GM19240 (cell line): ENCODE results near the gene DTWD2.
"Not testable (repeated sequence)": the region's sequence is repeated elsewhere in the genome, so short reads cannot be mapped to it uniquely, and the experiment has no call there.

ENCODE experiments used
- DNase-seq: peaks from one replicate; pipeline ENCODE4 v3.0.0; 2011; ENCODE audit warnings: low spot score; ENCODE audit not compliant: insufficient read length

The DTWD2 gene

DNA sequence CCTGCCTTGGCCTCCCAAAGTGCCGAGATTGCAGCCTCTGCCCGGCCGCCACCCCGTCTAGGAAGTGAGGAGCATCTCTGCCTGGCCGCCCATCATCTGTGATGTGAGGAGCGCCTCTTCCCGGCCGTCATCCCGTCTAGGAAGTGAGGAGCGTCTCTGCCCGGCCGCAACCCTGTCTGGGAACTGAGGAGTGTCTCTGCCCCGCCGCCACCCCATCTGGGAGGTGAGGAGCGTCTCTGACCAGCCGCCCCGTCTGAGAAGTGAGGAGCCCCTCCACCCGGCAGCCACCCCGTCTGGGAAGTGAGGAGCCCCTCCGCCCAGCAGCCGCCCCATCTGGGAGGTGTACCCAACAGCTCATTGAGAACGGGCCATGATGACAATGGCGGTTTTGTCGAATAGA, 10.5 kb upstream of the DTWD2 start:
- DNase-seq, result not testable (repeated sequence)

DNA sequence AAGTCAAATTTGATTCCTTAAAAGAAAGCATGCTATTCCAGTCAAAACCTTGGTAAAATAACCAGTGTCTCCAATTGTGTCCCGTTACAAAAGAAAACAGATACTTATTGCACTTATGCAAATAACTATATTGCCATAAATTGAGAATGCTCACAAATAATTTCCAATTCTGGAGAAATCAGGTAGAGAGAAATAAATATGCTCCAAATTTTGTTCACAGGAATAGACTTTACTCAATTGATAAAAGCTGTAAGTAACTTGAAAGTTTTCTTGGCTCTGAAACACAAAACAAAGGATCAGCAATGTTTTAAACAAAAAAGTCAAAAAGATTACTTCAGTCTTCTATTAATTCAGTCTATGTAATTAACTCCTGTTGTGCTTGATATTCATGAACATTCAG, 7.8 kb upstream of the DTWD2 start:
- DNase-seq, result no peak

DNA sequence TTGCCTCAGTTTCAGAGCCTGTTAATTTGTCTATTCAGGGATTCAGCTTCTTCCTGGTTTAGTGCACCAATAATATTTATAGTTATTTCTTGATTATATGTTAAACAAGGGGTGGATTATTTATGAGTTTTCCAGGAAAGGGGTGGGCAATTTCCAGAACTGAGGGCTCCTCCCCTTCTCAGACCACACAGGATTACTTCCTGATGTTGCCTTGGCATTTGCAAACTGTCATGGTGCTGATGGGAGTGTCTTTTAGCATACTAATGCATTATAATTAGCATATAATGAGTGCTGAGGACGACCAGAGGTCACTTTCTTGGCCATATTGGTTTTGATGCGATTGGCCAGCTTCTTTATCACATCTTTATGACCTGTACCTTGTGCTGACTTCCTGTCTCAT, 6.2 kb upstream of the DTWD2 start:
- DNase-seq, result no peak

DNA sequence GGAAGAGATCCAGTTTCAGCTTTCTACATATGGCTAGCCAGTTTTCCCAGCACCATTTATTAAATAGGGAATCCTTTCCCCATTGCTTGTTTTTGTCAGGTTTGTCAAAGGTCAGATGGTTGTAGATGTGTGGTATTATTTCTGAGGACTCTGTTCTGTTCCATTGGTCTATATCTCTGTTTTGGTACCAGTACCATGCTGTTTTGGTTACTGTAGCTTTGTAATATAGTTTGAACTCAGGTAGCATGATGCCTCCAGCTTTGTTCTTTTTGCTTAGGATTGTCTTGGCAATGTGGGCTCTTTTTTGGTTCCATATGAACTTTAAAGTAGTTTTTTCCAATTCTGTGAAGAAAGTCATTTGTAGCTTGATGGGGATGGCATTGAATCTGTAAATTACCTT, 4.8 kb upstream of the DTWD2 start:
- not testable (repeated sequence) for DNase-seq

GRCh38 chr5:118992055-118992454, 3.7 kb upstream of the DTWD2 start:
- DNase-seq, result not testable (repeated sequence)

- DNase-seq, result no peak
Observed at GRCh38 chr5:118990582-118990981, 2.2 kb upstream of the DTWD2 start.

GRCh38 chr5:118989816-118990215, 1.5 kb upstream of the DTWD2 start:
- no peak for DNase-seq

GRCh38 chr5:118988866-118989180, 476 bp upstream of the DTWD2 start:
- no peak for DNase-seq

- DNase-seq, result no peak
Observed at GRCh38 chr5:118984602-118985001, 3.7 kb downstream of the DTWD2 start.

GRCh38 chr5:118981783-118982182, 6.6 kb downstream of the DTWD2 start:
- DNase-seq, result no peak

DNA sequence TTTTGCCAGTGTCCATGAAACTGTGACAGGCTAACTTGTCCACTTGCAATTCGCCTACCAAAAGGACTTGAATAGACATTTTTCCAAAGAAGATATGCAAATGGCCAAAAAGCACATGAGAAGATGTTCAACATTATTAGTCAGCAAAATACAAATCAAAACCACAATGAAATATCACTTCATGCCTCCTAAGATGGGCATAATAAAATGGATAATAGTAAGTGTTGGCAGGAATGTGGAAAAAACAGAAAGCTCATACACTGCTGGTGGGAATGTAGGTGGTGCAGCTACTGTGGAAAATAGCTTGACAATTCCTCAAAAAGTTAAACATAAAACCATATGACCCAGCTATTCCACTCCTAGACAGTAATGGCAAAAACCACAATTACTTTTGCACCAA, 7.9 kb downstream of the DTWD2 start:
- DNase-seq, result no peak

GRCh38 chr5:118980017-118980416, 8.3 kb downstream of the DTWD2 start:
- DNase-seq, result no peak

DNA sequence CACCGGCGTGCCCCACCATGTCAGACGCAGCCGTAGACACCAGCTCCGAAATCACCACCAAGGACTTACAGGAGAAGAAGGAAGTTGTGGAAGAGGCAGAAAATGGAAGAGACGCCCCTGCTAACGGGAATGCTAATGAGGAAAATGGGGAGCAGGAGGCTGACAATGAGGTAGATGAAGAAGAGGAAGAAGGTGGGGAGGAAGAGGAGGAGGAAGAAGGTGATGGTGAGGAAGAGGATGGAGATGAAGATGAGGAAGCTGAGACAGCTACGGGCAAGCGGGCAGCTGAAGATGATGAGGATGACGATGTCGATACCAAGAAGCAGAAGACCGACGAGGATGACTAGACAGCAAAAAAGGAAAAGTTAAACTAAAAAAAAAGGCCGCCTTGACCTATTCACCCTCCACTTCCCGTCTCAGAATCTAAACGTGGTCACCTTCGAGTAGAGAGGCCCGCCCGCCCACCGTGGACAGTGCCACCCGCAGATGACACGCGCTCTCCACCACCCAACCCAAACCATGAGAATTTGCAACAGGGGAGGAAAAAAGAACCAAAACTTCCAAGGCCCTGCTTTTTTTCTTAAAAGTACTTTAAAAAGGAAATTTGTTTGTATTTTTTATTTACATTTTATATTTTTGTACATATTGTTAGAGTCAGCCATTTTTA, 14.4 kb downstream of the DTWD2 start:
- DNase-seq, result not testable (repeated sequence)

- DNase-seq, result no peak
Observed at GRCh38 chr5:118968925-118969375, 19.4 kb downstream of the DTWD2 start.

DNA sequence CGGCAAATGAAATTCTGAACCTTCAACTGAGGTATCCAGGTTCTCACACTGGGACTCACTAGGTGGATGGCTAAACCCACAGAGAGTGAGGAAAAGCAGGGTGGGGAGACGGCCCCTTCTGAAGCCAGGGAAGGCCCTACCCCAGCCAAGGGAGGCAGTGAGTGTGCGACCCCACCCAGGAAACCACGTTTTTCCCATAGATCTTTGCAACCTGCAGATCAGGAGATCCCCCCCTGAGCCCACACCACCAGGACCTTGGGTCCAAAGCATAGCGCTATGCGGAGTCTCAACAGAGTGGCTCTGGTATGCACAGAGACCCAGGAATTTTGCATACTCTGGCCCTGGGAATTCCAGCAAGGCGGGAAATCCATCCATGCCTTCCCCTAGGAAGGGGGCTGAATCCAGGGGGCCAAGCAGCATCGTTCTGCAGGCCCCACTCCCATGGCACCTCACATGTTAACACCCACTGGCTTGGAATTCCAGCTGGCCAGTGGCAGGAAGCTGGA, 19.9 kb downstream of the DTWD2 start:
- DNase-seq, result no peak

DNA sequence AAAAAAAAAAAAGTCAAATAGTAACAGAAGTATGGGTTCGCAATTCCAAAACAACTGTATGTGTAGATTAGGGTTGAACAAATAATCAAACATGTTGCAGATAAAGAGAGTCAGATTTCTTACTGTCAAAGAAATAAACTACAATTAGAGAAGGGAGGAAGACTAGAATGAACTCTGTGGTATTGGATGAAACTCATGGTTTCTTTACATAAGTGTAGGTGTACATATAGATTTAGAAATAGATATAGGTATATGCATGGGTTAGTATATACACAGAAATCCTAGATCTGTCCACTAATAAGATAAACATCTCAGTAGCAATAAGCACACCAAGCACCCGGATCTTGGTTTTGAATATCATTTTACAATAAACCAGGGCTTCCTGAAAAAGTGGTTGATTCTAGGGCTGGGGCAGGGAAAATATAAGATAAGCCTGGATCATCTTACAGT, 21.3 kb downstream of the DTWD2 start:
- DNase-seq, result no peak

GRCh38 chr5:118965890-118966289, 22.5 kb downstream of the DTWD2 start:
- no peak for DNase-seq

DNA sequence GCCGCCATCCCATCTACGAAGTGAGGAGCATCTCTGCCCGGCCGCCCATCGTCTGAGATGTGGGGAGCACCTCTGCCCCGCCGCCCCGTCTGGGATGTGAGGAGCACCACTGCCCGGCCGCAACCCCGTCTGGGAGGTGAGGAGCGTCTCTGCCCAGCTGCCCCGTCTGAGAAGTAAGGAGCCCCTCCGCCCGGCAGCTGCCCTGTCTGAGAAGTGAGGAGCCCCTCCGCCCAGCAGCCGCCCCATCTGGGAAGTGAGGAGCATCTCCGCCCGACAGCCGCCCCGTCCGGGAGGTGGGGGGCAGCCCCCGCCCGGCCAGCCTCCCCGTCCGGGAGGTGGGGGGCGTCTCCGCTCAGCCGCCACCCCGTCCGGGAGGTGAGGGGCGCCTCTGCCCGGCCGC, 23.4 kb downstream of the DTWD2 start:
- DNase-seq, result not testable (repeated sequence)

- not testable (repeated sequence) for DNase-seq
Observed at GRCh38 chr5:118964388-118964787, 24.0 kb downstream of the DTWD2 start.

GRCh38 chr5:118963169-118963568, 25.2 kb downstream of the DTWD2 start:
- DNase-seq, result no peak

DNA sequence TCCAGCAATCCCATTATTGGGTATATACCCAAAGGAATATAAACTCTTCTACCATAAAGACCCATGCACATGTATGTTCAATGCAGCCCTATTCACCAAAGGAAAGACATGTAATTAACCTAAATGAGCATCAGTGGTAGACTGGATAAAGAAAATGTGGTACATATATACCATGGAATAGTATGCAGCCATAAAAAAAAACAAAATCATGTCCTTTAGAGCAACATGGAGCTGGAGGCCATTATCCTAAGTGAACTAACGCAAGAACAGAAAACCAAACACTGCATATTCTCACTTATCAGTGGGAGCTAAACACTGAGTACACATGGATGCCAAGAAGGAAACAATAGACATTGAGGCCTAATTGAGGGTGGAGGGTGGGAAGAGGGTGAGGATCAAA, 27.8 kb downstream of the DTWD2 start:
- no peak for DNase-seq

GRCh38 chr5:118956727-118957126, 31.6 kb downstream of the DTWD2 start:
- DNase-seq, result no peak

- DNase-seq, result no peak
Observed at GRCh38 chr5:118953652-118954005, 34.7 kb downstream of the DTWD2 start.
